BLaER1 treated with 17β-estradiol and CSF1 and Interleukin-3, amounts not matched to agents 10 nM and 100 nM (cell line): Measurements from ENCODE around the gene TCEANC2.

ENCODE experiments used
- H3K27ac ChIP-seq, 11 experiments: shearing (Covaris generic); formaldehyde crosslinking; 2 replicates each; pipeline ENCODE4 v1.8.1; 2022
- H3K27me3 ChIP-seq, 11 experiments: shearing (Covaris generic); formaldehyde crosslinking; 2 replicates each; pipeline ENCODE4 v1.8.1; 2022
- H3K36me3 ChIP-seq, 11 experiments: shearing (Covaris generic); formaldehyde crosslinking; 2 replicates each; pipeline ENCODE4 v1.8.1; 2022
- H3K4me1 ChIP-seq, 10 experiments: shearing (Covaris generic); formaldehyde crosslinking; 2 replicates each; pipeline ENCODE4 v1.8.1; 2022
- H3K4me2 ChIP-seq, 11 experiments: shearing (Covaris generic); formaldehyde crosslinking; 2 replicates each; pipeline ENCODE4 v1.8.1; 2022
- H3K4me3 ChIP-seq, 10 experiments: shearing (Covaris generic); formaldehyde crosslinking; 2 replicates each; pipeline ENCODE4 v1.8.1; 2022
- H3K9ac ChIP-seq, 11 experiments: shearing (Covaris generic); formaldehyde crosslinking; 2 replicates each; pipeline ENCODE4 v1.8.1; 2022
- H3K9me3 ChIP-seq, 11 experiments: shearing (Covaris generic); formaldehyde crosslinking; replicated peaks in 1 of 11; 2 replicates each; pipeline ENCODE4 v1.8.1; 2022
- H4K20me1 ChIP-seq, 11 experiments: shearing (Covaris generic); formaldehyde crosslinking; 2 replicates each; pipeline ENCODE4 v1.8.1; 2022
- Cebpa-rat ChIP-seq, 11 experiments: shearing (Covaris generic); IDR thresholded peaks; 2 replicates each; pipeline ENCODE4 v1.8.1; 2022

TCEANC2 gene

GRCh38 chr1:54122135-54122751 is 68.8 kb downstream of the TCEANC2 start:
- H3K4me2 ChIP-seq, result peak overlapping the region; percentile 44 to 81 (median 60); a peak in 20 of 22 replicates

GRCh38 chr1:54122992-54123391 is 69.6 kb downstream of the TCEANC2 start:
- peaks cover 0 to 11% (median 0%) of the 10 kb centered on the region in 11 experiments; a peak in 6 of 22 replicates for H3K27me3 ChIP-seq

More at GRCh38 chr1:54122135-54122751, 68.8 kb downstream of the TCEANC2 start:
- no peaks in the 10 kb centered on the region for H3K9me3 ChIP-seq
- H4K20me1 ChIP-seq, result no peaks in the 10 kb centered on the region; a peak in 1 of 22 replicates
- H3K27ac ChIP-seq, result no peak overlapping the region
- H3K36me3 ChIP-seq, result no peaks in the 10 kb centered on the region
- peaks cover 0 to 16% (median 5%) of the 10 kb centered on the region in 10 experiments; a peak in 10 of 20 replicates for H3K4me1 ChIP-seq
- H3K9ac ChIP-seq, result peak overlapping the region in 1 of 11 experiments; percentile 26; a peak in 1 of 22 replicates
- no peak for TF ChIP-seq Cebpa-rat (IDR thresholded peaks at IDR 0.05)
- peak overlapping the region in 2 of 10 experiments; percentile 26 to 31; a peak in 1 of 20 replicates for H3K4me3 ChIP-seq
- H3K27me3 ChIP-seq, result peaks cover 0 to 11% (median 0%) of the 10 kb centered on the region in 11 experiments; a peak in 6 of 22 replicates

GRCh38 chr1:54124472-54124871 is 71.1 kb downstream of the TCEANC2 start:
- no peaks in the 10 kb centered on the region for H3K9me3 ChIP-seq
- H3K27me3 ChIP-seq, result peaks cover 0 to 11% (median 0%) of the 10 kb centered on the region in 11 experiments; a peak in 6 of 22 replicates
- TF ChIP-seq Cebpa-rat (IDR thresholded peaks at IDR 0.05), result no peak
- H3K27ac ChIP-seq, result no peak overlapping the region
- no peak overlapping the region for H3K4me2 ChIP-seq
- no peak overlapping the region for H3K4me3 ChIP-seq
- H3K9ac ChIP-seq, result no peak overlapping the region
- H3K4me1 ChIP-seq, result peaks cover 0 to 16% (median 5%) of the 10 kb centered on the region in 10 experiments; a peak in 10 of 20 replicates
- H4K20me1 ChIP-seq, result no peaks in the 10 kb centered on the region; a peak in 1 of 22 replicates
- H3K36me3 ChIP-seq, result no peaks in the 10 kb centered on the region

More at GRCh38 chr1:54122992-54123391, 69.6 kb downstream of the TCEANC2 start:
- Histone ChIP-seq H4K20me1 (no peaks in the 10 kb centered on the region; a peak in 1 of 22 replicates), H3K4me3 (no peak overlapping the region), H3K9ac (no peak overlapping the region), H3K4me2 (no peak overlapping the region), H3K36me3 (no peaks in the 10 kb centered on the region), H3K27ac (no peak overlapping the region), H3K9me3 (no peaks in the 10 kb centered on the region), H3K4me1 (peaks cover 0 to 16% (median 5%) of the 10 kb centered on the region in 10 experiments; a peak in 10 of 20 replicates)
- no peak for TF ChIP-seq Cebpa-rat (IDR thresholded peaks at IDR 0.05)

- no peak for TF ChIP-seq Cebpa-rat (IDR thresholded peaks at IDR 0.05)
- Histone ChIP-seq H3K27me3 (peaks cover 0 to 11% (median 0%) of the 10 kb centered on the region in 11 experiments; a peak in 6 of 22 replicates), H3K27ac (no peak overlapping the region), H3K36me3 (no peaks in the 10 kb centered on the region), H3K4me2 (no peak overlapping the region), H3K9ac (no peak overlapping the region), H3K4me1 (peaks cover 0 to 16% (median 5%) of the 10 kb centered on the region in 10 experiments; a peak in 10 of 20 replicates), H4K20me1 (no peaks in the 10 kb centered on the region; a peak in 1 of 22 replicates), H3K4me3 (no peak overlapping the region), H3K9me3 (no peaks in the 10 kb centered on the region)
Observed at GRCh38 chr1:54124906-54125305, 71.5 kb downstream of the TCEANC2 start.

- H3K9ac ChIP-seq, result no peak overlapping the region
- no peak overlapping the region for H3K4me3 ChIP-seq
- TF ChIP-seq Cebpa-rat (IDR thresholded peaks at IDR 0.05), result no peak
- peak overlapping the region in 1 of 11 experiments; percentile 14; a peak in 1 of 22 replicates for H3K4me2 ChIP-seq
- peaks cover 0 to 11% (median 0%) of the 10 kb centered on the region in 11 experiments; a peak in 6 of 22 replicates for H3K27me3 ChIP-seq
- H3K4me1 ChIP-seq, result peaks cover 0 to 16% (median 5%) of the 10 kb centered on the region in 10 experiments; a peak in 10 of 20 replicates
- H3K36me3 ChIP-seq, result no peaks in the 10 kb centered on the region
- no peak overlapping the region for H3K27ac ChIP-seq
- H4K20me1 ChIP-seq, result no peaks in the 10 kb centered on the region; a peak in 1 of 22 replicates
- no peaks in the 10 kb centered on the region for H3K9me3 ChIP-seq
Observed at GRCh38 chr1:54125386-54126070, 72.1 kb downstream of the TCEANC2 start.

GRCh38 chr1:54126271-54126815 is 72.9 kb downstream of the TCEANC2 start:
- H3K27ac ChIP-seq, result no peak overlapping the region
- H4K20me1 ChIP-seq, result no peaks in the 10 kb centered on the region; a peak in 1 of 22 replicates
- no peak for TF ChIP-seq Cebpa-rat (IDR thresholded peaks at IDR 0.05)
- peaks cover 0 to 11% (median 0%) of the 10 kb centered on the region in 11 experiments; a peak in 6 of 22 replicates for H3K27me3 ChIP-seq
- no peak overlapping the region for H3K4me3 ChIP-seq
- no peak overlapping the region for H3K4me2 ChIP-seq
- no peak overlapping the region for H3K9ac ChIP-seq
- no peaks in the 10 kb centered on the region for H3K36me3 ChIP-seq
- peaks cover 0 to 12% (median 2%) of the 10 kb centered on the region in 10 experiments; a peak in 10 of 20 replicates for H3K4me1 ChIP-seq
- no peaks in the 10 kb centered on the region for H3K9me3 ChIP-seq

GRCh38 chr1:54127594-54128300 is 74.3 kb downstream of the TCEANC2 start:
- H3K27me3 ChIP-seq, result no peaks in the 10 kb centered on the region; a peak in 1 of 22 replicates
- no peak overlapping the region for H3K4me2 ChIP-seq
- no peaks in the 10 kb centered on the region; a peak in 1 of 22 replicates for H4K20me1 ChIP-seq
- no peak overlapping the region for H3K27ac ChIP-seq
- no peaks in the 10 kb centered on the region for H3K36me3 ChIP-seq
- H3K9me3 ChIP-seq, result no peaks in the 10 kb centered on the region
- H3K4me3 ChIP-seq, result no peak overlapping the region
- TF ChIP-seq Cebpa-rat (IDR thresholded peaks at IDR 0.05), result no peak
- peaks cover 0 to 10% (median 0%) of the 10 kb centered on the region in 10 experiments; a peak in 3 of 20 replicates for H3K4me1 ChIP-seq
- H3K9ac ChIP-seq, result no peak overlapping the region

- Histone ChIP-seq H3K4me1 (peaks cover 0 to 10% (median 0%) of the 10 kb centered on the region in 10 experiments; a peak in 3 of 20 replicates), H3K9me3 (no peaks in the 10 kb centered on the region), H3K27me3 (no peaks in the 10 kb centered on the region), H3K36me3 (no peaks in the 10 kb centered on the region), H4K20me1 (no peaks in the 10 kb centered on the region), H3K4me3 (no peak overlapping the region), H3K27ac (no peak overlapping the region), H3K4me2 (no peak overlapping the region), H3K9ac (no peak overlapping the region)
- TF ChIP-seq Cebpa-rat (IDR thresholded peaks at IDR 0.05), result no peak
Observed at GRCh38 chr1:54129858-54130257, 76.5 kb downstream of the TCEANC2 start.
